OCI-LY7 (cell line): ENCODE results near the gene PKN1. TPM values are rescaled to one million over a fixed set of nuclear protein-coding genes. Genes with fewer than 3 reads are reported as not detected.

Source experiments
- BruUV-seq: library from RNA; stranded (reverse); fragments of 400-500 nt; replicated peaks from 2 replicates; lab custom pipeline; 2021; lab: Mats Ljungman, UMichigan
- CTCF ChIA-PET: fragments of 300-600 bp; sonication (Branson Sonifier 250); formaldehyde crosslinking; loops from one replicate; lab custom pipeline; 2022; ENCODE audit warnings: antibody characterized with exemption; ENCODE audit not compliant: unreplicated experiment; lab: Charles Lee
- POLR2A ChIA-PET: fragments of 300-600 bp; sonication (Branson Sonifier 250); formaldehyde crosslinking; loops from one replicate; lab custom pipeline; 2022; ENCODE audit warnings: antibody characterized with exemption; lab: Charles Lee
- DNase-seq: peaks from one replicate; pipeline ENCODE4 v3.0.0-alpha.2; 2015; ENCODE audit warnings: low spot score
- H2AFZ ChIP-seq: fragments of 200-600 bp; sonication (generic), shearing (Covaris generic); 2 replicates; pipeline ENCODE4 v1.6.1; 2014; ENCODE audit warnings: mild to moderate bottlenecking, antibody characterized with exemption, low read length, moderate library complexity
- H3K27ac ChIP-seq: fragments of 200-600 bp; sonication (generic); 2 replicates; pipeline ENCODE4 v1.5.1; 2014; ENCODE audit warnings: mixed run types, low read depth, mild to moderate bottlenecking, moderate library complexity, low read length, inconsistent platforms; ENCODE audit not compliant: poor library complexity, severe bottlenecking
- H3K36me3 ChIP-seq: fragments of 200-600 bp; sonication (generic); 2 replicates; pipeline ENCODE4 v1.6.1; 2014; ENCODE audit warnings: mild to moderate bottlenecking, antibody characterized with exemption, low read length, moderate library complexity, mixed read lengths; ENCODE audit not compliant: insufficient read depth
- H3K4me1 ChIP-seq: fragments of 200-600 bp; sonication (generic); 2 replicates; pipeline ENCODE4 v1.5.1; 2014; ENCODE audit warnings: mild to moderate bottlenecking, low read length; ENCODE audit not compliant: insufficient read depth, poor library complexity, severe bottlenecking
- H3K4me2 ChIP-seq: fragments of 200-600 bp; sonication (generic); 2 replicates; pipeline ENCODE4 v1.6.1; 2014; ENCODE audit warnings: mild to moderate bottlenecking, low read length
- H3K4me3 ChIP-seq: fragments of 200-600 bp; sonication (generic); 2 replicates; pipeline ENCODE4 v1.5.1; 2014; ENCODE audit warnings: mild to moderate bottlenecking, low read depth, low read length; ENCODE audit not compliant: poor library complexity, severe bottlenecking
- H3K79me2 ChIP-seq: fragments of 200-600 bp; sonication (generic); 2 replicates; pipeline ENCODE4 v1.6.1; 2016; ENCODE audit warnings: low read depth, mild to moderate bottlenecking, low read length, moderate library complexity, mixed read lengths; ENCODE audit not compliant: insufficient read depth
- H3K9me2 ChIP-seq: fragments of 200-600 bp; sonication (generic); 2 replicates; pipeline ENCODE4 v1.6.1; 2016; ENCODE audit warnings: mild to moderate bottlenecking, low read length, mixed read lengths; ENCODE audit not compliant: insufficient read depth
- H3K9me3 ChIP-seq: fragments of 200-600 bp; sonication (generic); 2 replicates; pipeline ENCODE4 v1.6.1; 2014; ENCODE audit warnings: mild to moderate bottlenecking, mixed run types, low read length, mixed read lengths
- H4K20me1 ChIP-seq: fragments of 200-600 bp; sonication (generic); 2 replicates; pipeline ENCODE4 v1.6.1; 2014; ENCODE audit warnings: mild to moderate bottlenecking, antibody characterized with exemption, low read length, moderate library complexity, mixed read lengths; ENCODE audit not compliant: insufficient read depth
- EZH2phosphoT487 ChIP-seq: fragments of 200-600 bp; sonication (generic); IDR thresholded peaks from 2 replicates; pipeline ENCODE4 v1.6.1; 2018; ENCODE audit warnings: low read depth, borderline replicate concordance, mild to moderate bottlenecking, mixed run types, antibody characterized with exemption, low read length, moderate library complexity, mixed read lengths
- intact Hi-C: fragments of 100-400 bp; cut with micrococcal nuclease; formaldehyde crosslinking; loops from one replicate; pipeline ENCODE4 v1.10.0; 2022; ENCODE audit not compliant: unreplicated experiment
- total RNA-seq, 2 experiments: library from RNA; depleted of rRNA in 1 of 2; stranded (reverse); fragments of >200 nt in 1 of 2; shearing (Covaris generic) in 1 of 2; gene quantifications; 2 replicates each; pipeline ENCODE4 v1.2.3, GENCODE V29; 2014 to 2022
- TF ChIP-seq, protein P1 (sequence below): fragments of 200-600 bp; sonication (generic); conservative IDR thresholded peaks from 2 replicates; pipeline ENCODE4 v1.5.1; 2014; ENCODE audit warnings: mild to moderate bottlenecking, antibody characterized with exemption, low read length, moderate library complexity, mixed read lengths

PKN1 gene
- total RNA-seq, 2 experiments from 2014 or later: 117 to 233 TPM

DNA sequence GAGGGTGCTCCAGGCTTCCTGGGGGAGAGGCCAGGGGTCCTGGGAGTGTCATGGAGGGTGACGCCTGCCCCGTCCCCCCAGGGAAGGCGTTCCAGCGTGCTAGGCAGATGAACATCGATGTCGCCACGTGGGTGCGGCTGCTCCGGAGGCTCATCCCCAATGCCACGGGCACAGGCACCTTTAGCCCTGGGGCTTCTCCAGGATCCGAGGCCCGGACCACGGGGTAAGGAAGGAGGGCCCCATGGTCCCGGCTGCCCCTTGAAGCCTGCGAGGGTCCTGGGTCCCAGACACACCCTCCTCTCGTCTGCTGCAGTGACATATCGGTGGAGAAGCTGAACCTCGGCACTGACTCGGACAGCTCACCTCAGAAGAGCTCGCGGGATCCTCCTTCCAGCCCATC, 30.6 kb downstream of the PKN1 start:
- intact Hi-C loops: no loop called here
- Histone ChIP-seq H3K4me2 (no peak overlapping the region), H2AFZ (no peak overlapping the region), H3K4me3 (no peak overlapping the region), H3K9me2 (no peaks in the 10 kb centered on the region), H4K20me1 (no peaks in the 10 kb centered on the region), H3K27ac (no peak overlapping the region), H3K4me1 (no peaks in the 10 kb centered on the region), H3K36me3 (peaks cover 90% of the 10 kb centered on the region), H3K79me2 (no peaks in the 10 kb centered on the region), H3K9me3 (no peaks in the 10 kb centered on the region)
- BruUV-seq: no TSS peak
- TF ChIP-seq, protein P1, sequence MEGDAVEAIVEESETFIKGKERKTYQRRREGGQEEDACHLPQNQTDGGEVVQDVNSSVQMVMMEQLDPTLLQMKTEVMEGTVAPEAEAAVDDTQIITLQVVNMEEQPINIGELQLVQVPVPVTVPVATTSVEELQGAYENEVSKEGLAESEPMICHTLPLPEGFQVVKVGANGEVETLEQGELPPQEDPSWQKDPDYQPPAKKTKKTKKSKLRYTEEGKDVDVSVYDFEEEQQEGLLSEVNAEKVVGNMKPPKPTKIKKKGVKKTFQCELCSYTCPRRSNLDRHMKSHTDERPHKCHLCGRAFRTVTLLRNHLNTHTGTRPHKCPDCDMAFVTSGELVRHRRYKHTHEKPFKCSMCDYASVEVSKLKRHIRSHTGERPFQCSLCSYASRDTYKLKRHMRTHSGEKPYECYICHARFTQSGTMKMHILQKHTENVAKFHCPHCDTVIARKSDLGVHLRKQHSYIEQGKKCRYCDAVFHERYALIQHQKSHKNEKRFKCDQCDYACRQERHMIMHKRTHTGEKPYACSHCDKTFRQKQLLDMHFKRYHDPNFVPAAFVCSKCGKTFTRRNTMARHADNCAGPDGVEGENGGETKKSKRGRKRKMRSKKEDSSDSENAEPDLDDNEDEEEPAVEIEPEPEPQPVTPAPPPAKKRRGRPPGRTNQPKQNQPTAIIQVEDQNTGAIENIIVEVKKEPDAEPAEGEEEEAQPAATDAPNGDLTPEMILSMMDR: no peak
- no peak for TF ChIP-seq EZH2phosphoT487
- ChIA-PET POLR2A (no interaction called here), CTCF (no interaction called here)
- no peak for DNase-seq

DNA sequence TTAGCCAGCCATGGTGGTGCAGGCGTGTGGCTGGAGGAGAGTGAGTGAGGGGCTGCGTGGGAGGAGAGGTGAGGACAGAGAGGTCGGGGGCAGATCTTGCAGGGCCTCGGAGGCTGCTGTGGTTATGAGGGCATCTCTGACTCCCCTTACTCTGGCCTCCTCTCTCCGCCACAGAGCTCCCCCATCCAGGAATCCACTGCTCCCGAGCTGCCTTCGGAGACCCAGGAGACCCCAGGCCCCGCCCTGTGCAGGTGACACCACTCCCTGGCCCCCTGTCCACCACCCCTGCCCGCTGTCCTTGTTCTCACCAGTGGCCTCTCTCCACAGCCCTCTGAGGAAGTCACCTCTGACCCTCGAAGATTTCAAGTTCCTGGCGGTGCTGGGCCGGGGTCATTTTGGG, 34.3 kb downstream of the PKN1 start:
- H3K79me2 ChIP-seq: no peaks in the 10 kb centered on the region
- H3K27ac ChIP-seq: no peak overlapping the region
- no peak for DNase-seq
- H3K4me1 ChIP-seq: no peaks in the 10 kb centered on the region
- intact Hi-C loops: no loop called here
- POLR2A ChIA-PET: no interaction called here
- no peaks in the 10 kb centered on the region for H4K20me1 ChIP-seq
- CTCF ChIA-PET: no interaction called here
- no peak overlapping the region for H3K4me3 ChIP-seq
- no peaks in the 10 kb centered on the region for H3K9me2 ChIP-seq
- BruUV-seq: no TSS peak
- H3K36me3 ChIP-seq: peaks cover 85% of the 10 kb centered on the region
- TF ChIP-seq, protein P1: no peak
- TF ChIP-seq EZH2phosphoT487: no peak
- no peak overlapping the region for H3K4me2 ChIP-seq
- H3K9me3 ChIP-seq: no peaks in the 10 kb centered on the region
- H2AFZ ChIP-seq: no peak overlapping the region

- Histone ChIP-seq H3K4me1 (no peaks in the 10 kb centered on the region), H4K20me1 (no peaks in the 10 kb centered on the region), H3K27ac (no peak overlapping the region), H3K4me2 (no peak overlapping the region), H3K79me2 (no peaks in the 10 kb centered on the region), H3K9me2 (no peaks in the 10 kb centered on the region), H3K36me3 (peaks cover 82% of the 10 kb centered on the region), H2AFZ (no peak overlapping the region), H3K4me3 (no peak overlapping the region), H3K9me3 (no peaks in the 10 kb centered on the region)
- CTCF ChIA-PET: no interaction called here
- no TSS peak for BruUV-seq
- POLR2A ChIA-PET: no interaction called here
- TF ChIP-seq, protein P1: no peak
- DNase-seq: no peak
- intact Hi-C loops: no loop called here
Measured at GRCh38 chr19:14467816-14468215, 34.7 kb downstream of the PKN1 start.
